OCI-LY7 (cell line): Measurements from ENCODE around the gene SPAG16. TPM values are rescaled to one million over a fixed set of nuclear protein-coding genes. Genes with fewer than 3 reads are reported as not detected.
A peak's percentile ranks its signal among the peaks of the same experiment; 100 is the strongest.

Experiments
- BruUV-seq: library from RNA; stranded (reverse); fragments of 400-500 nt; replicated peaks from 2 replicates; lab custom pipeline; 2021; lab: Mats Ljungman, UMichigan
- CTCF ChIA-PET: fragments of 300-600 bp; sonication (Branson Sonifier 250); formaldehyde crosslinking; loops from one replicate; lab custom pipeline; 2022; ENCODE audit warnings: antibody characterized with exemption; ENCODE audit not compliant: unreplicated experiment; lab: Charles Lee
- POLR2A ChIA-PET: fragments of 300-600 bp; sonication (Branson Sonifier 250); formaldehyde crosslinking; loops from one replicate; lab custom pipeline; 2022; ENCODE audit warnings: antibody characterized with exemption; lab: Charles Lee
- DNase-seq: peaks from one replicate; pipeline ENCODE4 v3.0.0-alpha.2; 2015; ENCODE audit warnings: low spot score
- H2AFZ ChIP-seq: fragments of 200-600 bp; sonication (generic), shearing (Covaris generic); 2 replicates; pipeline ENCODE4 v1.6.1; 2014; ENCODE audit warnings: mild to moderate bottlenecking, antibody characterized with exemption, low read length, moderate library complexity
- H3K27ac ChIP-seq: fragments of 200-600 bp; sonication (generic); 2 replicates; pipeline ENCODE4 v1.5.1; 2014; ENCODE audit warnings: mixed run types, low read depth, mild to moderate bottlenecking, moderate library complexity, low read length, inconsistent platforms; ENCODE audit not compliant: poor library complexity, severe bottlenecking
- H3K36me3 ChIP-seq: fragments of 200-600 bp; sonication (generic); 2 replicates; pipeline ENCODE4 v1.6.1; 2014; ENCODE audit warnings: mild to moderate bottlenecking, antibody characterized with exemption, low read length, moderate library complexity, mixed read lengths; ENCODE audit not compliant: insufficient read depth
- H3K4me1 ChIP-seq: fragments of 200-600 bp; sonication (generic); 2 replicates; pipeline ENCODE4 v1.5.1; 2014; ENCODE audit warnings: mild to moderate bottlenecking, low read length; ENCODE audit not compliant: insufficient read depth, poor library complexity, severe bottlenecking
- H3K4me2 ChIP-seq: fragments of 200-600 bp; sonication (generic); 2 replicates; pipeline ENCODE4 v1.6.1; 2014; ENCODE audit warnings: mild to moderate bottlenecking, low read length
- H3K4me3 ChIP-seq: fragments of 200-600 bp; sonication (generic); 2 replicates; pipeline ENCODE4 v1.5.1; 2014; ENCODE audit warnings: mild to moderate bottlenecking, low read depth, low read length; ENCODE audit not compliant: poor library complexity, severe bottlenecking
- H3K79me2 ChIP-seq: fragments of 200-600 bp; sonication (generic); 2 replicates; pipeline ENCODE4 v1.6.1; 2016; ENCODE audit warnings: low read depth, mild to moderate bottlenecking, low read length, moderate library complexity, mixed read lengths; ENCODE audit not compliant: insufficient read depth
- H3K9me2 ChIP-seq: fragments of 200-600 bp; sonication (generic); 2 replicates; pipeline ENCODE4 v1.6.1; 2016; ENCODE audit warnings: mild to moderate bottlenecking, low read length, mixed read lengths; ENCODE audit not compliant: insufficient read depth
- H3K9me3 ChIP-seq: fragments of 200-600 bp; sonication (generic); 2 replicates; pipeline ENCODE4 v1.6.1; 2014; ENCODE audit warnings: mild to moderate bottlenecking, mixed run types, low read length, mixed read lengths
- H4K20me1 ChIP-seq: fragments of 200-600 bp; sonication (generic); 2 replicates; pipeline ENCODE4 v1.6.1; 2014; ENCODE audit warnings: mild to moderate bottlenecking, antibody characterized with exemption, low read length, moderate library complexity, mixed read lengths; ENCODE audit not compliant: insufficient read depth
- EZH2phosphoT487 ChIP-seq: fragments of 200-600 bp; sonication (generic); IDR thresholded peaks from 2 replicates; pipeline ENCODE4 v1.6.1; 2018; ENCODE audit warnings: low read depth, borderline replicate concordance, mild to moderate bottlenecking, mixed run types, antibody characterized with exemption, low read length, moderate library complexity, mixed read lengths
- intact Hi-C: fragments of 100-400 bp; cut with micrococcal nuclease; formaldehyde crosslinking; loops from one replicate; pipeline ENCODE4 v1.10.0; 2022; ENCODE audit not compliant: unreplicated experiment
- total RNA-seq, 2 experiments: library from RNA; depleted of rRNA in 1 of 2; stranded (reverse); fragments of >200 nt in 1 of 2; shearing (Covaris generic) in 1 of 2; gene quantifications; 2 replicates each; pipeline ENCODE4 v1.2.3, GENCODE V29; 2014 to 2022
- TF ChIP-seq, protein P1 (sequence below): fragments of 200-600 bp; sonication (generic); conservative IDR thresholded peaks from 2 replicates; pipeline ENCODE4 v1.5.1; 2014; ENCODE audit warnings: mild to moderate bottlenecking, antibody characterized with exemption, low read length, moderate library complexity, mixed read lengths

SPAG16 gene
- total RNA-seq, 2 experiments from 2014 or later = 22.1 to 24.2 TPM

DNA sequence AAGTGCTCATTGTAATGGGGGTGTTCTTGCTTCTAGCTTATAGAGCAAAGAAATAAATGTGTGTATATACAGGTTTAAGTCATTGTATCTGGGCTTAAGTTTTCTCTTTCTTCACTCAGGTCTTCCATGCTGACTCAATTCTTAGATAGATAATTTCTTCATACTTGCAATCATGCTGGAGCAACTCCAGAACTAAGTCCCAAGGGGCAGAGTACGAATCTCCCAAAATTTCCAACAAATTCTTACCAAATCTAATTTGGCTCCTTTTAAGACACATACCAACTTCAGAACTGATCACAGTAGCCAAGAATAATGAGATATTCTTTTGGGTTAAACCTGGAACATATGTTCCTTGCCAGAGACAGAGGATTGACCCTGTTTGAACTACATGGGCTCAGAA is 4.3 kb upstream of the SPAG16 start:
- ChIA-PET CTCF (interaction anchor here (0.7 kb wide), 1 partner anchor 955 kb away, joined by 3 read pairs; no protein-coding TSS in a partner anchor), POLR2A (interaction anchor here (0.7 kb wide), 1 partner anchor 10 kb away, joined by 3 read pairs; no protein-coding TSS in a partner anchor)
- no peak overlapping the region for H3K27ac ChIP-seq
- no peak for DNase-seq
- peaks cover 14% of the 10 kb centered on the region for H3K4me1 ChIP-seq
- H4K20me1 ChIP-seq = no peaks in the 10 kb centered on the region
- H3K4me3 ChIP-seq = no peak overlapping the region
- H3K9me3 ChIP-seq = no peaks in the 10 kb centered on the region
- intact Hi-C loops = loop anchor here (5.0 kb wide), 1 partner anchor 33 kb away; no protein-coding TSS in a partner anchor
- H2AFZ ChIP-seq = no peak overlapping the region
- H3K4me2 ChIP-seq = no peak overlapping the region
- no peaks in the 10 kb centered on the region for H3K9me2 ChIP-seq
- peaks cover 4% of the 10 kb centered on the region; the same call in 1 of the 2 replicates for H3K79me2 ChIP-seq
- H3K36me3 ChIP-seq = no peaks in the 10 kb centered on the region; the same call in 1 of the 2 replicates
- TF ChIP-seq, protein P1, sequence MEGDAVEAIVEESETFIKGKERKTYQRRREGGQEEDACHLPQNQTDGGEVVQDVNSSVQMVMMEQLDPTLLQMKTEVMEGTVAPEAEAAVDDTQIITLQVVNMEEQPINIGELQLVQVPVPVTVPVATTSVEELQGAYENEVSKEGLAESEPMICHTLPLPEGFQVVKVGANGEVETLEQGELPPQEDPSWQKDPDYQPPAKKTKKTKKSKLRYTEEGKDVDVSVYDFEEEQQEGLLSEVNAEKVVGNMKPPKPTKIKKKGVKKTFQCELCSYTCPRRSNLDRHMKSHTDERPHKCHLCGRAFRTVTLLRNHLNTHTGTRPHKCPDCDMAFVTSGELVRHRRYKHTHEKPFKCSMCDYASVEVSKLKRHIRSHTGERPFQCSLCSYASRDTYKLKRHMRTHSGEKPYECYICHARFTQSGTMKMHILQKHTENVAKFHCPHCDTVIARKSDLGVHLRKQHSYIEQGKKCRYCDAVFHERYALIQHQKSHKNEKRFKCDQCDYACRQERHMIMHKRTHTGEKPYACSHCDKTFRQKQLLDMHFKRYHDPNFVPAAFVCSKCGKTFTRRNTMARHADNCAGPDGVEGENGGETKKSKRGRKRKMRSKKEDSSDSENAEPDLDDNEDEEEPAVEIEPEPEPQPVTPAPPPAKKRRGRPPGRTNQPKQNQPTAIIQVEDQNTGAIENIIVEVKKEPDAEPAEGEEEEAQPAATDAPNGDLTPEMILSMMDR = no peak
- no peak for TF ChIP-seq EZH2phosphoT487
- BruUV-seq = no TSS peak

DNA sequence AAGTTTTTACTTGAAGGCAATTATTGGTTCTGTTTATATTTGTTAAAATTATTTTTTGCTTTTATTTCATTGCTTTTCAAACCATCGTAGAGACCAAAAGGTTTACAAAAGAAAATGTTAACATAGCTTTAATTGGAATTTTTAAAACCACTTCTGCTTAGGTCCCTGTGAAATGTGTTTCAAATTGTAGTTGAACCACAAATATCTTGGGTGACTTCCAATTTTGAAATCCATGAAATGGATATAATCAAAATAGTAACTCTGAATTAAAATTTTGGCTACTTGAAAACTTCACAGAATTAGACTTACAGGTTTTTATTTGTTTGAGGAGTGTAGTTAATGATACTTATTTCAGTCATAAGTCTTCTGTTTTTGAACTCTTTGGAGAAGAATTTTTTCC is 3.1 kb upstream of the SPAG16 start:
- POLR2A ChIA-PET = interaction anchor here (0.6 kb wide), 1 partner anchor 244 kb away, joined by 3 read pairs; no protein-coding TSS in a partner anchor
- Histone ChIP-seq H3K36me3 (no peaks in the 10 kb centered on the region; the same call in 1 of the 2 replicates), H3K4me1 (peaks cover 23% of the 10 kb centered on the region), H2AFZ (no peak overlapping the region), H3K4me3 (no peak overlapping the region), H3K9me3 (no peaks in the 10 kb centered on the region), H3K4me2 (no peak overlapping the region), H3K27ac (no peak overlapping the region), H3K9me2 (no peaks in the 10 kb centered on the region), H4K20me1 (no peaks in the 10 kb centered on the region), H3K79me2 (peaks cover 8% of the 10 kb centered on the region; the same call in 1 of the 2 replicates)
- BruUV-seq = no TSS peak
- no peak for DNase-seq
- CTCF ChIA-PET = no interaction called here
- intact Hi-C loops = loop anchor here (5.0 kb wide), 1 partner anchor 34 kb away; no protein-coding TSS in a partner anchor
- TF ChIP-seq, protein P1 = no peak
- TF ChIP-seq EZH2phosphoT487 = no peak

DNA sequence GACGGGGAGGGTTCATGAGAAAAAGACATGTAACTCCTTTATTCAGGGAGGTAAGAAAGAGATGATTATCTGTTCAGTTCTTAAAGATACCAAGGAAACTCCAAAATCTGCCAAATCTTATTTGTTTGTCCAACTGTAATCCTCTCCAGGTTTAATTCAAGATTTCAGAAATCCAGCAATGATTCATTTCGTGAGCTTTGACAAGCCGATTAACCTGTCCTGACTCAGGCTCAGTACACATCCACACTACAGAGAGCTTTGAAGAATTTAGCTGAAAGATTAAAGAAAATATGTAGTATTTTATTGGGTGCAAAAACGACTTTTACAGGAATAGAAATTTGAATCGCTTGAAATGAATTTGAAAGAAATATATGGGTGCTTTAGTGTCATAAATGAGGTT is 1.1 kb downstream of the SPAG16 start:
- CTCF ChIA-PET = no interaction called here
- no peak overlapping the region for H2AFZ ChIP-seq
- intact Hi-C loops = no loop called here
- no peaks in the 10 kb centered on the region; the same call in 1 of the 2 replicates for H3K36me3 ChIP-seq
- peaks cover 23% of the 10 kb centered on the region for H3K4me1 ChIP-seq
- no peaks in the 10 kb centered on the region for H4K20me1 ChIP-seq
- no peak overlapping the region for H3K27ac ChIP-seq
- H3K9me2 ChIP-seq = no peaks in the 10 kb centered on the region
- H3K4me3 ChIP-seq = peak overlapping the region; percentile 85
- TF ChIP-seq, protein P1 = no peak
- peaks cover 8% of the 10 kb centered on the region; the same call in 1 of the 2 replicates for H3K79me2 ChIP-seq
- peak overlapping the region; percentile 81 for H3K4me2 ChIP-seq
- no peak for DNase-seq
- POLR2A ChIA-PET = interaction anchor here (0.7 to 3.4 kb wide), 5 partner anchors 10 to 250 kb away, joined by 3 to 24 read pairs (median 7); no protein-coding TSS in a partner anchor
- H3K9me3 ChIP-seq = no peaks in the 10 kb centered on the region
- no TSS peak for BruUV-seq
